HepG2 (cell line): ENCODE results near the gene KCNMA1. TPM values are rescaled to one million over a fixed set of nuclear protein-coding genes. Genes with fewer than 3 reads are reported as not detected.

Experiments
- ATAC-seq: fragments of 200-7000 bp; cut with Tn5 transposase; 3 replicates; pipeline ENCODE4 v1.9.1; 2020; ENCODE audit warnings: mild to moderate bottlenecking, moderate library complexity
- BruUV-seq: library from RNA; stranded (reverse); fragments of 400-500 nt; replicated peaks from 2 replicates; lab custom pipeline; 2021; lab: Mats Ljungman, UMichigan
- CTCF ChIA-PET: fragments of 300-600 bp; formaldehyde crosslinking; extraction: SDS; loops from one replicate; lab custom pipeline; 2021; ENCODE audit warnings: low total read pairs, inconsistent platforms, low intra/inter-chr PET ratio; lab: Yijun Ruan, JAX
- POLR2A ChIA-PET: fragments of 350-600 bp; sonication (Branson Sonifier 250); formaldehyde crosslinking; loops from one replicate; lab custom pipeline; 2020; ENCODE audit warnings: antibody characterized with exemption, inconsistent platforms; lab: Yijun Ruan, JAX
- DNase-seq: peaks from one replicate; pipeline ENCODE4 v3.0.0-alpha.2; 2015; ENCODE audit warnings: low spot score
- FAIRE-seq: peaks from 3 replicates; lab custom pipeline; 2011; peaks lifted over from hg19 to GRCh38; lab: Jason Lieb, UNC
- H2AFZ ChIP-seq: one replicate; pipeline ENCODE4 v1.6.1; 2011; ENCODE audit warnings: low read length, inconsistent platforms
- H3K27ac ChIP-seq: fragments of 300-600 bp; 3 replicates; pipeline ENCODE4 v1.8.0; 2011; ENCODE audit warnings: mixed run types, mild to moderate bottlenecking, mixed read lengths, low read length, inconsistent platforms; ENCODE audit not compliant: insufficient read depth; ENCODE audit errors: extremely low read length
- H3K27me3 ChIP-seq, 2 experiments: fragments of 200-600 bp in 1 of 2; 2 replicates in 1 of 2; 3 replicates in 1 of 2; pipeline versions ENCODE4 v1.6.0 to v1.8.0; 2011; ENCODE audit warnings: low read length in 2 of 2, mild to moderate bottlenecking in 2 of 2, moderate library complexity in 2 of 2, inconsistent platforms in 1 of 2; ENCODE audit not compliant: insufficient read depth in 2 of 2, control insufficient read depth in 1 of 2
- H3K36me3 ChIP-seq, 2 experiments: fragments of 200-600 bp in 1 of 2; replicated peaks in 1 of 2; 2 replicates in 1 of 2; 3 replicates in 1 of 2; pipeline versions ENCODE4 v1.5.1 to v1.8.0; 2011; ENCODE audit warnings: low read length in 2 of 2, inconsistent platforms in 1 of 2; ENCODE audit not compliant: insufficient read depth in 2 of 2, control insufficient read depth in 1 of 2
- H3K4me1 ChIP-seq: 2 replicates; pipeline ENCODE4 v1.5.1; 2012; ENCODE audit warnings: low read length, inconsistent platforms; ENCODE audit not compliant: insufficient read depth
- H3K4me2 ChIP-seq: 2 replicates; pipeline ENCODE4 v1.6.0; 2011; ENCODE audit warnings: low read depth, low read length, inconsistent platforms
- H3K4me3 ChIP-seq, 3 experiments: fragments of 200-600 bp in 1 of 3; sonication (generic), shearing (Covaris generic) in 1 of 3; replicated peaks in 1 of 3; 2 replicates each; pipeline ENCODE4 v1.5.1; 2011 to 2016; ENCODE audit warnings: low read length in 3 of 3, inconsistent platforms in 2 of 3, low read depth in 2 of 3, mild to moderate bottlenecking in 2 of 3, control low read depth in 1 of 3, mixed read lengths in 1 of 3; ENCODE audit not compliant: insufficient read depth in 1 of 3
- H3K79me2 ChIP-seq: one replicate; pipeline ENCODE4 v1.6.1; 2011; ENCODE audit warnings: low read length, inconsistent platforms; ENCODE audit not compliant: insufficient read depth
- H3K9ac ChIP-seq: 2 replicates; pipeline ENCODE4 v1.6.0; 2011; ENCODE audit warnings: mild to moderate bottlenecking, low read depth, low read length, inconsistent platforms; ENCODE audit not compliant: insufficient read depth
- H3K9me3 ChIP-seq: 2 replicates; pipeline ENCODE4 v1.5.1; 2012; ENCODE audit warnings: mild to moderate bottlenecking, low read length
- H4K20me1 ChIP-seq: 2 replicates; pipeline ENCODE4 v1.6.0; 2011; ENCODE audit warnings: inconsistent platforms, mild to moderate bottlenecking, low read length, moderate library complexity; ENCODE audit not compliant: insufficient read depth
- ARID2 ChIP-seq: sonication (generic); formaldehyde crosslinking; IDR thresholded peaks from 2 replicates; pipeline ENCODE4 v1.8.1; 2022; ENCODE audit warnings: mild to moderate bottlenecking, missing genetic modification reagents, borderline replicate concordance
- KDM3A ChIP-seq: IDR thresholded peaks from 2 replicates; pipeline ENCODE4 v1.6.1; 2018; ENCODE audit warnings: low read depth, missing compliant biosample characterization
- PAF1 ChIP-seq: IDR thresholded peaks from 2 replicates; pipeline ENCODE4 v1.6.1; 2016; ENCODE audit warnings: missing genetic modification reagents, missing compliant biosample characterization
- PHF8 ChIP-seq: sonication (generic); formaldehyde crosslinking; IDR thresholded peaks from 2 replicates; pipeline ENCODE4 v1.5.0; 2020; ENCODE audit warnings: missing genetic modification reagents
- ZC3H4 ChIP-seq: sonication (generic); formaldehyde crosslinking; IDR thresholded peaks from 2 replicates; pipeline ENCODE4 v1.4.0; 2020; ENCODE audit warnings: missing genetic modification reagents, borderline replicate concordance
- ZNF367 ChIP-seq: sonication (generic); formaldehyde crosslinking; IDR thresholded peaks from 2 replicates; pipeline ENCODE4 v1.4.0; 2020; ENCODE audit warnings: missing genetic modification reagents, borderline replicate concordance
- ZNF382 ChIP-seq: sonication (generic); formaldehyde crosslinking; IDR thresholded peaks from 2 replicates; pipeline ENCODE4 v1.5.0; 2020; ENCODE audit warnings: missing genetic modification reagents, mild to moderate bottlenecking, borderline replicate concordance
- ZNF44 ChIP-seq: sonication (generic); formaldehyde crosslinking; IDR thresholded peaks from 2 replicates; pipeline ENCODE4 v1.5.1; 2020; ENCODE audit warnings: mild to moderate bottlenecking, missing genetic modification reagents
- ZNF589 ChIP-seq: sonication (generic); formaldehyde crosslinking; conservative IDR thresholded peaks from 2 replicates; pipeline ENCODE4 v1.8.0; 2022; ENCODE audit warnings: mild to moderate bottlenecking, moderate library complexity, missing genetic modification reagents
- ZNF646 ChIP-seq: sonication (generic); formaldehyde crosslinking; IDR thresholded peaks from 2 replicates; pipeline ENCODE4 v1.9.0; 2021; ENCODE audit warnings: mild to moderate bottlenecking, missing genetic modification reagents
- WGBS: methylation state at CpG from one replicate; pipeline ENCODE4 v1.1.6; 2017; ENCODE audit warnings: low lambda C conversion rate; 5-methylcytosine and 5-hydroxymethylcytosine counted together
- in situ Hi-C: cut with HindIII; loops from 2 replicates; pipeline ENCODE4 v1.10.0; 2017; ENCODE audit warnings: low pct_unique_long_range_greater_than_20kb; ENCODE audit not compliant: extremely low pct_ligation_motif_present
- intact Hi-C: fragments of 100-400 bp; cut with micrococcal nuclease; formaldehyde crosslinking; loops from one replicate; pipeline ENCODE4 v1.10.0; 2022; ENCODE audit not compliant: unreplicated experiment
- polyA plus RNA-seq, 8 experiments: library from polyadenylated mRNA; depleted of rRNA in 3 of 8; stranded (reverse) in 7 of 8; unstranded in 1 of 8; fragments of >200 nt; fragmentation: Illumina TruSeq in 4 of 8; extraction: Trizol in 4 of 8; gene quantifications; 2 replicates each; pipeline versions ENCODE4 v1.2.1 to v1.2.3, GENCODE V29; 2011 to 2016; ENCODE audit warnings: low read depth in 4 of 8, missing spikeins in 1 of 8, mixed read lengths in 1 of 8; ENCODE audit not compliant: insufficient read depth in 1 of 8
- total RNA-seq, 5 experiments: library from RNA; depleted of rRNA; stranded (reverse); fragments of >200 nt; fragmentation: Illumina TruSeq; extraction: Trizol; gene quantifications; 2 replicates each; pipeline ENCODE4 v1.2.3, GENCODE V29; 2016; ENCODE audit warnings: low read depth in 1 of 5

Gene KCNMA1
- total and polyA plus RNA-seq, 2 of the 13 experiments (the other 11 are each of a cell fraction or from before 2014, with no cell fraction given): 0.02 TPM; not detected in 1

GRCh38 chr10:77457721-77458120 lies 179.9 kb downstream of the KCNMA1 start:
- Histone ChIP-seq H3K79me2 (no peaks in the 10 kb centered on the region), H2AFZ (no peak overlapping the region), H3K4me1 (no peaks in the 10 kb centered on the region), H3K27me3 (no peaks in the 10 kb centered on the region), H3K9me3 (no peaks in the 10 kb centered on the region), H3K27ac (no peak overlapping the region), H4K20me1 (no peaks in the 10 kb centered on the region), H3K36me3 (no peaks in the 10 kb centered on the region), H3K9ac (no peak overlapping the region), H3K4me3 (no peak overlapping the region), H3K4me2 (no peak overlapping the region)
- TF ChIP-seq KDM3A (CRISPR knock-in tag) (no peak), PAF1 (CRISPR knock-in tag) (no peak), PHF8 (CRISPR knock-in tag) (no peak), ZNF382 (CRISPR knock-in tag) (no peak), ARID2 (CRISPR knock-in tag) (no peak), ZNF646 (CRISPR knock-in tag) (no peak), ZNF44 (no peak), ZC3H4 (CRISPR knock-in tag) (no peak), ZNF589 (no peak), ZNF367 (CRISPR knock-in tag) (no peak)
- no peak for ATAC-seq
- DNase-seq: no peak
- ChIA-PET POLR2A (no interaction called here), CTCF (no interaction called here)
- intact Hi-C loops (no loop called here), in situ Hi-C loops (no loop called here)
- FAIRE-seq: no peak
- 37% methylated on average over 7 of the region's 7 CpGs for WGBS
- no TSS peak for BruUV-seq
